ENCODE results near the gene NAMPT. TPM values are rescaled to one million over a fixed set of nuclear protein-coding genes. Genes with fewer than 3 reads are reported as not detected.
"Not testable (repeated sequence)": the region's sequence is repeated elsewhere in the genome, so short reads cannot be mapped to it uniquely, and the experiment has no call there.

NAMPT gene
- total RNA-seq, 1 donor from 2014 or later: 35.2 TPM

DNA sequence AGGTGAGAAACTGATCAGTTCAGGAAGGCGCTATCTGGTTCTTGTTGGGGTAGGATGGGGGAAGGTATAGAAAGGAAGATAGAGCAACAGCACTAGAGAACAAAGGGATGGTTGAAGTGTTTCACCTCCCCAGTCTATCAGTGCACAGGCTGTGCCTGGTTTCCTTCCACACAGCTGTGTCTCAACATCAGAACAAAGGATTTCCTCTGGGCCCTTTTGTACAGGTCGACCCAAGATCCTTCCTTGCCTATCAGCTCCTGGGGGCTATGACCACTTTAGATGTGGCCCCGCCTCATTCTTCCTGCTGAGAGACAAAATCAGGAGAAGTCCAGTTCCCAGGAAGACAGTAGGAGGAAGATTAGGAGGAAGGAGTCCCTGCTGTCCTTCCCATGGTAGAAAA, 65.6 kb downstream of the NAMPT start:
- peaks cover 27% of the 10 kb centered on the region for H3K27me3 Mint-ChIP-seq
- no peaks in the 10 kb centered on the region for H3K36me3 Mint-ChIP-seq (ENCODE audit: insufficient read depth)
- H3K4me1 Mint-ChIP-seq (ENCODE audit: low read depth): peaks cover 8% of the 10 kb centered on the region
- DNase-seq (ENCODE audit: low spot score, unreplicated experiment): no peak
- no peak overlapping the region for H3K4me3 Mint-ChIP-seq (ENCODE audit: low read depth)
- no peaks in the 10 kb centered on the region for H3K9me3 Mint-ChIP-seq (ENCODE audit: low read depth)
- TF ChIP-seq, protein P1, sequence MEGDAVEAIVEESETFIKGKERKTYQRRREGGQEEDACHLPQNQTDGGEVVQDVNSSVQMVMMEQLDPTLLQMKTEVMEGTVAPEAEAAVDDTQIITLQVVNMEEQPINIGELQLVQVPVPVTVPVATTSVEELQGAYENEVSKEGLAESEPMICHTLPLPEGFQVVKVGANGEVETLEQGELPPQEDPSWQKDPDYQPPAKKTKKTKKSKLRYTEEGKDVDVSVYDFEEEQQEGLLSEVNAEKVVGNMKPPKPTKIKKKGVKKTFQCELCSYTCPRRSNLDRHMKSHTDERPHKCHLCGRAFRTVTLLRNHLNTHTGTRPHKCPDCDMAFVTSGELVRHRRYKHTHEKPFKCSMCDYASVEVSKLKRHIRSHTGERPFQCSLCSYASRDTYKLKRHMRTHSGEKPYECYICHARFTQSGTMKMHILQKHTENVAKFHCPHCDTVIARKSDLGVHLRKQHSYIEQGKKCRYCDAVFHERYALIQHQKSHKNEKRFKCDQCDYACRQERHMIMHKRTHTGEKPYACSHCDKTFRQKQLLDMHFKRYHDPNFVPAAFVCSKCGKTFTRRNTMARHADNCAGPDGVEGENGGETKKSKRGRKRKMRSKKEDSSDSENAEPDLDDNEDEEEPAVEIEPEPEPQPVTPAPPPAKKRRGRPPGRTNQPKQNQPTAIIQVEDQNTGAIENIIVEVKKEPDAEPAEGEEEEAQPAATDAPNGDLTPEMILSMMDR (IDR thresholded peaks at IDR 0.05; ENCODE audit: unreplicated experiment): no peak
- no peak overlapping the region for H3K27ac Mint-ChIP-seq

DNA sequence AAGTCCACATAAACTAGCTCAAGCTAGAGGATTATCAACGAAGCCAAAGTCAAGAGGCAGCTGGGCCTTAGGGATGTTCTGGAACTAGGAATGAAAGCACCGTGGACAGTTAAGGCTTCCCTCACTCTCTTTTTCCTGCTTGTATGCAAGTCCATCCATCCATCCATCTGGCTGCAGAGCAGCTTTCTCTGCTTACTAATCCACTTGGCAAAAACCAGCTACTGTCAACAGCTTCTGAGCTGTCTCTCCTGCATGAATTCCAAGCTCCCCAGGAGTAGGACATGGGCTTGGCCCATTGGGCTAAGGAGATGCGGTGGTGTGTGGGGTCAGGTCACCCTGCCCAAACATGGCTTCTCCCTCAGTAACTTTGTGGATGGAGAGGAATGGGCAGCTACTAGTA, 66.2 kb downstream of the NAMPT start:
- H3K36me3 Mint-ChIP-seq (ENCODE audit: insufficient read depth): no peaks in the 10 kb centered on the region
- no peak overlapping the region for H3K4me3 Mint-ChIP-seq (ENCODE audit: low read depth)
- TF ChIP-seq, protein P1 (IDR thresholded peaks at IDR 0.05; ENCODE audit: unreplicated experiment): no peak
- H3K9me3 Mint-ChIP-seq (ENCODE audit: low read depth): no peaks in the 10 kb centered on the region
- no peak overlapping the region for H3K27ac Mint-ChIP-seq
- no peak for DNase-seq (ENCODE audit: low spot score, unreplicated experiment)
- H3K27me3 Mint-ChIP-seq: peaks cover 27% of the 10 kb centered on the region
- H3K4me1 Mint-ChIP-seq (ENCODE audit: low read depth): peaks cover 8% of the 10 kb centered on the region

DNA sequence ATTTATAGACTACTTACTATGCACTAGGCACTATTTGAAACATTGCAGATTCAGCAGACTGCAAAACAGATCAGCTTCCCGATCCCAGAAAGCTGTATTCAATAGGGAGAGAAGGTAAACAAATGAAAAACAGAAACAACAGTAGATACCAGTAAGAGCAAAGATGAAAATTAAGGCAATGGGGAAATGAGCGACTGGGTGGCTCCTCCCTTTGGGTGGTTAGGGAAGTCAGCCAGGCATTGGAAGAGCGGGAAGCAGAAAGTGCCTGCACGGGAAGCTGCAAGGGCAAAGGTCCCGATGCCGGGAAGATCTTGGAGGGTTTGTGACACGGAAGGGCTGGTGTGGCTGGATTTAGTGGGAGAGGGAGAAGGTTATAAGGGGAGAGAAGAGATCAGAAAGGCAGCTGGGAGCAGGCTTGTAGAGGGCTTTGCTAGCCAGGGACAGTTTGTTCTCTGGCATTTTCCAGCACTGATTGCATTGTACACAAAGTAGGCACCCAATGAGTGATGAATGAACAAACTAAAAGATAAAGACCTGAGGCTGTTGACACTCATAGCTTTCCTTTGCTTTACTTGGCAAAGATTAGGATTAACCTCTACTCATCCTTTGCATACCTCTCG, 67.8 kb downstream of the NAMPT start:
- no peak for DNase-seq (ENCODE audit: low spot score, unreplicated experiment)
- no peak overlapping the region for H3K27ac Mint-ChIP-seq

DNA sequence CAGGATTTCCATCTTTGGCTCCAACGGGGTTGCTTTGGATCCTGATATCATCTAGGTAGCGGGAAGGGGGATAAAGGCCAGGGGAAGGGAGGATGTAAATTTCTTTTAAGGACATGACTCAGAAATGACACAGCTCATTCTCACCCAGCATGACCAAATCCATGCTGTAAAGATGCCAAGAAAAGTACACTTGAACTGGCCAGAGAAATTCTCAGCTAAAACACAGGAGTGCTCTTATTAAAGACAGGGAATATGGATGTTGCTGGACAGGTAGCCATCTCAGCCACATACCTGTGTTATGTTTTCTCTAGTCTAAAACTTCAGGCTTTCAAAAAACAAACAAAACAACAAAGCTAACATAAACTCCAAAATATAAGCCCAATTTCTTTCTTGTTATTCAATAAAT, 68.3 kb downstream of the NAMPT start:
- H3K4me1 Mint-ChIP-seq (ENCODE audit: low read depth): peaks cover 8% of the 10 kb centered on the region
- no peaks in the 10 kb centered on the region for H3K36me3 Mint-ChIP-seq (ENCODE audit: insufficient read depth)
- no peaks in the 10 kb centered on the region for H3K9me3 Mint-ChIP-seq (ENCODE audit: low read depth)
- no peak overlapping the region for H3K27ac Mint-ChIP-seq
- no peak for DNase-seq (ENCODE audit: low spot score, unreplicated experiment)
- no peak overlapping the region for H3K4me3 Mint-ChIP-seq (ENCODE audit: low read depth)
- TF ChIP-seq, protein P1 (IDR thresholded peaks at IDR 0.05; ENCODE audit: unreplicated experiment): no peak
- H3K27me3 Mint-ChIP-seq: peaks cover 22% of the 10 kb centered on the region

More for the DNA sequence above, 67.8 kb downstream of the NAMPT start:
- peaks cover 8% of the 10 kb centered on the region for H3K4me1 Mint-ChIP-seq (ENCODE audit: low read depth)
- no peak overlapping the region for H3K4me3 Mint-ChIP-seq (ENCODE audit: low read depth)
- H3K36me3 Mint-ChIP-seq (ENCODE audit: insufficient read depth): no peaks in the 10 kb centered on the region
- H3K9me3 Mint-ChIP-seq (ENCODE audit: low read depth): no peaks in the 10 kb centered on the region
- TF ChIP-seq, protein P1 (IDR thresholded peaks at IDR 0.05; ENCODE audit: unreplicated experiment): no peak
- H3K27me3 Mint-ChIP-seq: peaks cover 23% of the 10 kb centered on the region

DNA sequence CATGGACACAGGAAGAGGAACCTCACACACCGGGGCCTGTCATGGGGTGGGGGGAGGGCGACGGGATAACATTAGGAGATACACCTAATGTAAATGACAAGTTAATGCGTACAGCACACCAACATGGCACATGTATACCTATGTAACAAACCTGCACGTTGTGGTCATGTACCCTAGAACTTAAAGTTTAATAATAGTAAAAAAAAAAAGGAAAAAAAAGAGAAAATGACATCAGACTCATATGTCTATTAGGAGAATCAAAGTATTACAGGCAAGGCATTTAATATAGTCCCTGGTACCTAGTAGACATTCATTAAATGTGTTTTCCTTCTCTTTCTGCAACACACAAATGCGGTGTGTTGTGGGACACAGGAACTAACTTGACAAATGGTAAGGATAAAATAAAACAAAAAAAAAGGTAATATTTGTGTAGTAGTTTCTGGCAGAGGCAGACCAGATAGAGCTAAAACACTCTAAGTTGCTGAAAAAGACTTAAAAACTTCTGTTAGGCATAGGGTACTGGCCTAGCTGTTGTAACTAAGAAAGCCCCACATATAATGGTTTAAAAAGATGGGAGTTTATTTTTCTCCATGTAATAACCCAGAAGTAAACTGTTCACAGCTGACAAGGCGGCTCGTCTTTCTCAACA, 68.8 kb downstream of the NAMPT start:
- H3K4me3 Mint-ChIP-seq (ENCODE audit: low read depth): no peak overlapping the region
- no peak for DNase-seq (ENCODE audit: low spot score, unreplicated experiment)
- H3K27me3 Mint-ChIP-seq: peaks cover 19% of the 10 kb centered on the region
- TF ChIP-seq, protein P1 (IDR thresholded peaks at IDR 0.05; ENCODE audit: unreplicated experiment): no peak
- H3K27ac Mint-ChIP-seq: no peak overlapping the region
- H3K36me3 Mint-ChIP-seq (ENCODE audit: insufficient read depth): no peaks in the 10 kb centered on the region
- H3K9me3 Mint-ChIP-seq (ENCODE audit: low read depth): no peaks in the 10 kb centered on the region
- peaks cover 8% of the 10 kb centered on the region for H3K4me1 Mint-ChIP-seq (ENCODE audit: low read depth)

DNA sequence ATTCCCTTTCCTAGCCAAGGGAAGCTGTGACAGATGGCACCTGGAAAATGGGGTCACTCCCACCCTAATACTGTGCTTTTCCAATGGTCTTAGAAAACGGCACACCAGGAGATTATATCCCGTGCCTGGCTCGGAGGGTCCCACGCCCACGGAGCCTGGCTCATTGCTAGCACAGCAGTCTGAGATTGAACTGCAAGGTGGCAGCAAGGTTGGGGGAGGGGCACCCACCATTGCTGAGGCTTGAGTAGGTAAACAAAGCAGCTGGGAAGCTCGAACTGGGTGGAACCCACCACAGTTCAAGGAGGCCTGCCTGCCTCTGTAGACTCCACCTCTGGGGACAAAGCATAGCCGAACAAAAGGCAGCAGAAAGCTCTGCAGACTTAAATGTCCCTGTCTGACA, 75.8 kb downstream of the NAMPT start:
- not testable (repeated sequence) for H3K27ac Mint-ChIP-seq; H3K36me3 Mint-ChIP-seq (ENCODE audit: insufficient read depth); H3K4me1 Mint-ChIP-seq (ENCODE audit: low read depth)

More for the DNA sequence above, 75.8 kb downstream of the NAMPT start:
- not testable (repeated sequence) for H3K27me3 Mint-ChIP-seq; H3K9me3 Mint-ChIP-seq (ENCODE audit: low read depth); H3K4me3 Mint-ChIP-seq (ENCODE audit: low read depth); DNase-seq (ENCODE audit: low spot score, unreplicated experiment)

Data from progenitor cell of endocrine pancreas (in vitro differentiated cells).